Stimulated activated CD4-positive, alpha-beta T cell treated with anti-CD3 and anti-CD28 coated beads, Interleukin-12 subunit alpha, Interleukin-12 subunit beta, amount 100 ng/mL, for 24 hours (primary cell): ENCODE measurements around the gene EDEM3.
"Not testable (repeated sequence)": the region's sequence is repeated elsewhere in the genome, so short reads cannot be mapped to it uniquely, and the experiment has no call there.

Experiments used
- DNase-seq, 2 experiments: peaks; one replicate each; pipeline ENCODE4 v3.0.0-alpha.2; 2020; ENCODE audit warnings: low read depth in 2 of 2

EDEM3 gene

GRCh38 chr1:184679472-184679871, 75.2 kb downstream of the EDEM3 start:
- DNase-seq: not testable (repeated sequence)

GRCh38 chr1:184677344-184677743, 77.3 kb downstream of the EDEM3 start:
- no peak for DNase-seq

GRCh38 chr1:184673305-184673704, 81.4 kb downstream of the EDEM3 start:
- DNase-seq: no peak

- DNase-seq: no peak
Measured at GRCh38 chr1:184672013-184672726, 82.5 kb downstream of the EDEM3 start.

- DNase-seq: no peak
Measured at GRCh38 chr1:184669391-184669790, 85.3 kb downstream of the EDEM3 start.

GRCh38 chr1:184665360-184665759, 89.3 kb downstream of the EDEM3 start:
- no peak for DNase-seq

- DNase-seq: no peak
Measured at GRCh38 chr1:184664661-184665060, 90.0 kb downstream of the EDEM3 start.

- peak in 1 of 2 experiments; percentile 33 for DNase-seq
Measured at GRCh38 chr1:184664042-184664660, 90.5 kb downstream of the EDEM3 start.

GRCh38 chr1:184661801-184662200, 92.9 kb downstream of the EDEM3 start:
- no peak for DNase-seq

GRCh38 chr1:184660462-184661191, 94.0 kb downstream of the EDEM3 start:
- no peak for DNase-seq

GRCh38 chr1:184658055-184658454, 96.6 kb downstream of the EDEM3 start:
- DNase-seq: no peak

- DNase-seq: no peak
Measured at GRCh38 chr1:184656221-184656620, 98.4 kb downstream of the EDEM3 start.

GRCh38 chr1:184655185-184655584, 99.5 kb downstream of the EDEM3 start:
- no peak for DNase-seq

GRCh38 chr1:184650177-184650866, 104.3 kb downstream of the EDEM3 start:
- DNase-seq: no peak

GRCh38 chr1:184649451-184649888, 105.2 kb downstream of the EDEM3 start:
- DNase-seq: no peak

- no peak for DNase-seq
Measured at GRCh38 chr1:184648856-184649201, 105.8 kb downstream of the EDEM3 start.

- DNase-seq: no peak
Measured at GRCh38 chr1:184648160-184648855, 106.3 kb downstream of the EDEM3 start.

- DNase-seq: no peak
Measured at GRCh38 chr1:184647471-184647870, 107.2 kb downstream of the EDEM3 start.

GRCh38 chr1:184646824-184647223, 107.8 kb downstream of the EDEM3 start:
- no peak for DNase-seq

- DNase-seq: no peak
Measured at GRCh38 chr1:184646178-184646701, 108.4 kb downstream of the EDEM3 start.

GRCh38 chr1:184644771-184645170, 109.9 kb downstream of the EDEM3 start:
- no peak for DNase-seq
